HG02588 (cell line): ENCODE data around the gene TOMM5.

Source experiments
- ATAC-seq: cut with Tn5 transposase; IDR thresholded peaks from one replicate; pipeline ENCODE4 v1.9.1; 2021; ENCODE audit warnings: mild to moderate bottlenecking, moderate library complexity; ENCODE audit not compliant: unreplicated experiment

TOMM5 gene

DNA sequence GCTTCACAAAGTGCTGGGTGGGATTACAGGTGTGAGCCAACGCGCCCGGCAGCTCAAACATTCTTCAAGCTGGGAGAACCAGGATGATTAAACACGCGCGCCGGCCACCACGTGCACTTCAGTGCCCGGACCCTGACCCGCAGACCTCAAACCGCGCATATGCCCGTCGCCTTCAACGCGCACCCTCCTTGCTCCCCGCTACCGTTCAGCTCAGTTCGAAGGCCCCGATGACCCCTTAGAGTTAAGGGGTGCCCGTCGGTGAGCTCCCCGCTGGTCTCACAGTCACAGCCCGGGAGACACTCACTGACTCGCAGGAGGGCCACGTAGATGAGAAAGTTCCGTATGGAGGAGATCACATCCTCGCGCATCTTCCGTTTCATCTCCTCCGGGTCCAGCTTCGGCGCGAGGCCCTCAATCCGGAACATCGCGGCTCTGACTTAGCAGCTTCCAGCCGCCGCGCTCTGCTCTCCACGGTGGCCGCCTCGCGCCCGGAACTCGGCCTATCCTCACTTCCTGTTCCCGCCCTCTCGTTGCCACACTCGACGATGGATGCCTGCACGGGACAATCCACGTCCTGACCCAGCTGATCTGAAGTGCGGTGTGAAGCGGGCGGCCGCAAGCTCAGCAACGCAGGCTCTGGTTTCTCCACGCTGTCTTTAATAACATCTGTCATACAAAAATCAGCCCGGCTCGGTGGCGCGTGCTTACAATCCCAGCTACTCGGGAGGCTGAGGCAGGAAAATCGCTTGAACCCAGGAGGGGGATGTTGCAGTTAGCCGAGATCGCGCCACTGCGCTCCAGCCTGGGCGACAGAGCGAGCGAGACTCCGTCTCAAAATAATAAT is at the start of gene TOMM5:
TSS of gene TOMM5 (minus strand) at position 490 of the 844 bp plus-strand sequence. CDS start at position 425, 65 bp downstream.
- peak; percentile 90 for ATAC-seq

DNA sequence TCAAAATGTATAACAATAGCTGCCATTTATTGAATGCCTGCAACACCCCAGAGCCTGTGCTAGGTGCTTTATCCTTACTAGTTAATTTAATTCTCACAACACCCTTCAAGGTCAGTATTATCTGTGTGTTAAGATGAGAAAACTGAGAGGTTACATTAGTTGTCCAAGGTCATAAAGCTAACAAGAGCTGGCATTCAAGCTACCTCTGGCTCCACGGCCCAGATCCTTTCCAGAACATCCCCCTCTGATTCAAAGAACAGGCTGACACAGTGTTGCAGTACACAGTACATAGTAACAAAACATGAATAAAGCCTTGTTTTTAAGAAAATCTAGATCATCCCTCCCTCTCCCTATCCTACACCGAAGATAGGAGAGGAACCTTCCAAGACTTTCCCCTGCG is 48.9 kb upstream of the TOMM5 start:
- no peak for ATAC-seq

DNA sequence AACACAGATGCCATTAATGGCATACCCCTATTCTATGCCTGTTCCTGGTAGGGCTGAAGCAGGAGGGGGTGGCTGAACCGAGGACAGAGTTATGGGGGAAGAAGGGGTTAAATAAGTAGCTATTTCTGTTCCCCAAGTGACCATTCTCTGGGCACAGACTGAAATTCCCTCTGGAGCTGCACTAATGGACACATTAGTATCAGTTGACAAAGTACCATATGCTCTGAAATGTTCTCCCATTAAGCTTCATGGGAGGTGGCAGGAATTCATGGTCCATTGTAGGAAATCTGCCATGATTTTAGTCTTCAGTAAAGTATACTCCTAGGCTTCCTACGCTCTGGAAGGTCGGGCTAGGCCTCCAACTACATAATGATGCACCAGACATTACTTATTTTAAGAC is 47.8 kb upstream of the TOMM5 start:
- ATAC-seq: no peak

DNA sequence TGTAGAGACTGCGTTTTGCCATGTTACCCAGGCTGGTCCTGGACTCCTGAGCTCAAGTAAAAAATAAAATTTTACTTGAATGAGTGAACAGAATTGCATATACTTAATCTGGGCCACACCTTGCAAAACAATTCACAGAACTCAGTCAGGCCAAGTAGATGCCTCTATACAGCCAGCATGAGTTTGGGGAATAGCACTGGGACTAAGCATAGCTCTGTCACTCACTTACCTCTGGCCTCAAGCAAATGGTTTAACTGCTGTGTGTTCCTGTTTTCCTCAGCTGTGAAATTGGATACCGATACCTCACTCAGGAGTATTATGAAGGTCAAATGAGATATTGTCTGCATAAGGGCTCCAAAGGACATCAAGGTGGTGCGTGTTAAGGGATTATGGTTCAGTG is 47.4 kb upstream of the TOMM5 start:
- no peak for ATAC-seq

DNA sequence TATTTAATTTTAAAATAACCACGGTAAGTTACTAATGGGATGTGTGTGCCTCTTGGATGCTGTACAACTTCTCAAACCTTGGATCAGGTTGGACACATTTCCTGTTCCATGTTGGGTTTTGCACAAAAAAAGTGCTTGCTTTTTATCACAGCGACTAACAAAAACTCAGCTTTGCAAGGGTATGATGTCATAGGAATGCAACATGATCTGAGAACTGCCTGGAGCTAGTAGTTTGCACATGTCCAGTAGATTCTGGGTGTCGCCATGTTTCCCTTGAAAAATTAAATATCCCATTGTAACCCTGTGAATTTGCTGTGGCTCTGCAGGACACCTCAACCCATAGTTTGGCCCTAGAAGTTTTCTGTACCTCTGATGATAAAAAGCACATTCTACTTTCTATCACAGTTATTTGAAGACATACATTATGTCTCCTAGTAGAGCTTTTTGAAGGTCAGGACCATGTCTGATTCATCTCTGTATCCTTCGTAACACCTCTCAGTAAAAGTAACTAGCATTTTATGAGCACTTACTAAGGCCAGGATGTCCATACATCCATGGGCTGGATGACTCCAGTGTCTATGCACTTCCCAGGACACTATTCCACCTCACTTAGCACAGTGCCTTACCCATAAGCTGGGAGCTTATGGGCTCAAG is 46.8 kb upstream of the TOMM5 start:
- no peak for ATAC-seq

DNA sequence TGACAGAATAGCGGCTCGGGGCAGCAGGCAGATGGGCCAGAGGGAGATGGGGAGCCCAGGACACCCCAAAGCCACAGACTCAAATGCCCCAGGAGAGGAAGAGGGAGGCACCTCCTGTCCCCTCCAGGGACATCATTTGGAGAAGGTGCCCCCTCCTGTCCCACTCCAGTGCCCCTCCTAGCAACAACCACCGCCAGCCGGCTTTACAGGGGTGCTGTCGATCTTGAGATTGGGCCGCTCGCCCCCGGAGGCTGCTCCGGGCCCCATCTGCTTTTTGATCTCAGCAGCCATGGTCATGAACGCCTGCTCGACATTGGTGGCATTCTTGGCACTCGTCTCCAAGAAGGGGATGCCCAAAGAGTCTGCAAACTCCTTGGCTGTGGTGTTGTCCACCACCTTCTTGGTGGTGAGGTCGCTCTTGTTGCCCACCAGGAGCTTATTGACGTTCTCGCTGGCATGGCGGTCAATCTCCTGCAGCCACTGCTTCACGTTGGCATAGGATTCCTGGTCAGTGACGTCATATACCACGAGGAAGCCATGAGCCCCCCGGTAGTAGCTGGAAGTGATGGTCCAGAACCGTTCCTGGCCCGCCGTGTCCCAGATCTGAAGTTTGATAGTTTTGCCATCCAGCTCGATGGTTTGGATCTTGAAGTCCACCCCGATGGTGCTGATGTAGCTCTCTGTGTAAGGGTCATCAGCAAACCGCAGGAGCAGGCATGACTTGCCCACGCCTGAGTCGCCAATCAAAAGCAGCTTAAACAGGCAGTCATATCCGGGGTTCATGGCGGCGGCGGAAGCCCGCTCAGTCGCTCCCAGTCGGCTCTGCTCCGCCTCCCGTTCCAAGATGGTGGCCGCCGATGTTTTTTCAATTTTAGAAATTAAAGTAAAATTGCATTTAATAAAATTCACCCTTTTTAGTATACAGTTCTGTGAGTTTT is 44.4 kb upstream of the TOMM5 start:
- ATAC-seq: no peak

DNA sequence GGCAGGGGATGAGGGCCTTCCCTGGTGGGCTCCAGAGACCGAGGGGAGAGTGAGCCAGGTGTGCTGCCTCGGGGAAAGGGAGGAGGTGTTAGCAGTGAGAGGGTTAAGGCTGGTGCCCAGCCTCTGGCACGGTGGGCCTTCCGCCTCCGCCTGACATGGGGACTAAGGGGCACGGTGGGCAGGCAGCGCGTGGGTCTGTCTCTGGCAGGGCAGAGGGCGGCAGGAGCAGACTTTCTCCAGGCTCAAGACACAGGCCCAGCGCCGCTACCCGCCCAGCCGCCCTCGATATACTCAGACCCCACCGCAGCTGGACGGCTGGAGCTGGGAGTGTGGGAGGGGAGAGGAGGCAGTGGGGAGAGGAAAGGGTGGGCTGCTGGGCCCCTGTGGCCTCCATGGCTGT is 43.4 kb upstream of the TOMM5 start:
- no peak for ATAC-seq

DNA sequence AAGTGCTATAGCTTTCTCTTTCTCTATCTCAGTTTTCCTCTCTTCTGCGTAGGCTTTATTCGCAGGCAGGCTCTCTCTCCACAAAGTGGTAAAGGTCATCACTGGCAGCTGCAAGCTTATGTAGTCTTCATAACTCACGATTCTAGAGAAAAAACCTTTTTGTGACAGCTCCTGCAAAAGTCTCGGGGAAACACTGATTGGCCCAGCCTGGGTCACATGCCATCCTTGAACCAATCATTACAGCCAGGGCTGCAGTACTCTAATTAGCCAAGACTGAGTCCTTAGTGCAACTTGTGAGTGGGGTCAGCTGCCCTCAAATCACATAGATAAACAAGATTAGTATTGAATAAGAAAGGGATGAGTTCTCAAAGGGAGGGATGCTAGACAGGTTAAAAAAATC is 40.1 kb upstream of the TOMM5 start:
- ATAC-seq: no peak

DNA sequence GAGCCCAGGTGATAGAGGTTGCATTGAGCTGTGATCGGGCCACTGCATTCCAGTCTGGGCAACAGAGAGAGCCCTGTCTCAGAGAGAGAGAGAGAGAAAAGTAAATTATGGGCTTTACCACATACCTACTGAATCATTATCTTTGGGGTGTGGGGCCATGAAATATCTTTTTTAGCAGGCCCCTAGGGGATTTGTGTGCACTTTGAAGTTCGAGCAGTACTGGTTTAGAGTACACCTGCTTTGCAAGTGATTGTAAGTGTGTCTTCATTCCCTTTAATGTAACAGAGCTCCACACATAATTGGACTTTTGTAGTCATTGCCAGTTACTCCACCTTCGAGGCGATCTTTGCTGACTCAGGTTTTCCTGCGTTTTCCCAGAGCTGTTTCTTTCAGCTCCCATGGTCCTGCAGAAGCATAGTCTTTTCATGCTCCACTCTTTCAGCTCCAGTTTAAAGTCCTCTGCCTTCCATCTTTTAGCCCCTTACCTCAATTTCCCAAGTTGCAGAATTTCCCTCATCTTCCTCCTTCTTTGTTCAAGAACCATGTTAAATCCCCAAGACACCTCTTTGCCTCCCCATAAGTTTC is 34.4 kb upstream of the TOMM5 start:
- no peak for ATAC-seq

DNA sequence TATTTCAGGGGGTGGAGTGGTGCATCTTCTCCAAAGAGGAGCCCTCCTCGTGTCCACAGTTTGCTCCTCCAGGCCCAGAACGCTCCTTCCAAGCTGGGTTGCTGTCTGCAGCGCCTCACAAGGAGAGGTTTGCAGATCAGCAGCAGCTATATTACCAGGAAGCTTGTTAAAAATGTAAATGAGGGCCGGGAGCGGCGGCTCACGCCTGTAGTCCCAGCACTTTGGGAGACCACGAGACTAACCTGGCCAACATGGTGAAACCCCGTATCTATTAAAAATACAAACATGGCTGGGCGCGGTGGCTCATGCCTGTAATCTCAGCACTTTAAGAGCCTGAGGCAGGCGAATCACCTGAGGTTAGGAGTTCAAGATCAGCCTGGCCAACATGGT is 33.4 kb upstream of the TOMM5 start:
- no peak for ATAC-seq

DNA sequence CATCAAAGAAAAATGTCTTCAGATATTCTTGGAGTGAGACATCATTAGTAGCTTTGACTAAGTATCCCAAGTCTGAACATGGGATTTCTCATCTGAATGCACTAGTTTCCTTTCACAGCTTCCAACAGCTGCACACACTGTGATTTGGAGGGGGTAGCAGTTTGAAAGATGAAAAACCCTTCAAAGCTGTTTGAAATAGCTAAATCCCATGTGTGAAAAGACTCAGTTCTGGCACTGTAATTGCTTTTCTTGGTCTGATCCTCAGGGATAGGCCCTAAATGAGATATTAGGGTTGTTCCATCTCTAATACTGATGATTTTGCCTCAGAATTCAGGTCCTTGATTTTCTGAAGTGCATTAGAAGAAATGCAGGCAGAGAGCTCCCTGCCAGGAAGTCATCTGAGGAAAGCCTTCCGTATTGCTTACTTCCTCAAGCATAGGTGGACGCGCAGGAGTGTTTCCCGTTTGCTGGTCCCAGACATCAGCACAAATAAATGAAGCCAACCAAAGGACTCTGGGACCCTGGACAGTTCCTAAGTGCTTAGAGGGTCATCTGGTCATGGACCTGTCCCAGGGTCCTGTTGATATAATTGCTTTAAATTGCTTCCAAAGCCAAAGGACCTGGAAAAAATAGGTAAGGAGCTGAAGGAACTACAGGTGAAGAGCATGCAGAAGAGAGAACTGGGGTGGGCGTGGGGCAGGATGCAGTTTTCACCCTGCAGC is 32.8 kb upstream of the TOMM5 start:
- no peak for ATAC-seq

DNA sequence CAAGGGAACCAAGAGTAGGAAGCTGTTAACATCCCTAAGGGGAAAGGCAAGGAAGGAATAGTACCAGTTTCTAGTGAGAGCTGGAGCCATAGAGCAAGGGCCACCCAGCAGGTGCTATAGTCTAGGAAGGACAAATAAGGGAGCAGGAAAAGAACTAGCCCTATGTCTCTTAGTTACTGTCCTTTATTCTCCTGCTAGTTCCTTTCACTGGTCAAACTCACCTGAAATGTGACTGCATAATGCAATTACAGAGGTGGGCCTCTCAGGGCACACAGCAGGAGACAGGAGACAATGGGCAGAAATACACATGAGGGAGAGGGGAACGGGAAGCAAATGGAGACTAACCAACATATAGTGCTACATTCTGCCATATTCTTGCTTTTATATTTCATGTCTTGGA is 31.7 kb upstream of the TOMM5 start:
- ATAC-seq: no peak

DNA sequence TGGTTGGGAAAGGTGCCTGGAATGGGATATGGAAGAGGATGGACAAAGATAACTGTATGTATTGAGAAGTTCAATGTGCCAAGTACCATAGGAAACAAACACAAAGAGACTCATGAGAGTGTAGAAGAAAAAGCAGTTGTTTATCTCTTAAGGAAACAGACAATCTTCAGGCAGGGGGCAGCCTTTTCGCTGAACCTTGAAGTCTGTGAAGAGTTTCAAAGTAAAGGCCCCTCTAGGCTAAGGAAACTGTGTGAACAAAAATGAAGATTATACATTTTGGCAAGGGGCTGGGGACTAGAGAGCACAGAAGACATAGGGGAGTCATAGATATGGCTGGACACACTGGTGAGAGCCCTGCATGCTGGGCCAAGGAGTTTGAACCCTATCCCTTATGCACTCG is 30.9 kb upstream of the TOMM5 start:
- no peak for ATAC-seq

DNA sequence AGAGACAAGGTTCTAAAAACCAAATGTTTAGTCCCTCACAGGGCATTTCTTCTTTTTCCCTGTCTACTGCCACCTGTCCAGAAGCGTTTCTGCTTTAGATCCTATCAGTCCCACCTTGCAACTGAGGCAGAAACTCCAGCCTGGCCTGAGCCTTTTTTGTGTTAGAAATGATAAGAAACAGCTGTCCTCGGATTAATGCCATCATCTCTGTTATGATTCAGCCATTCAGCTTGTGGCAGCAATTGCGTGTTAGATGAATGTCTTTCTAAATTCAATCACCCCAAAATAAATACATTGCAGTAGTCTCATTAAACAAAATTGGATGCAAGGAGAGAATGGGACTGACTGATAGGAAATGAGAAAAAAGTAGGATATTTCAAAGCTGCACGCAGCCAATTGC is 30.1 kb upstream of the TOMM5 start:
- no peak for ATAC-seq

DNA sequence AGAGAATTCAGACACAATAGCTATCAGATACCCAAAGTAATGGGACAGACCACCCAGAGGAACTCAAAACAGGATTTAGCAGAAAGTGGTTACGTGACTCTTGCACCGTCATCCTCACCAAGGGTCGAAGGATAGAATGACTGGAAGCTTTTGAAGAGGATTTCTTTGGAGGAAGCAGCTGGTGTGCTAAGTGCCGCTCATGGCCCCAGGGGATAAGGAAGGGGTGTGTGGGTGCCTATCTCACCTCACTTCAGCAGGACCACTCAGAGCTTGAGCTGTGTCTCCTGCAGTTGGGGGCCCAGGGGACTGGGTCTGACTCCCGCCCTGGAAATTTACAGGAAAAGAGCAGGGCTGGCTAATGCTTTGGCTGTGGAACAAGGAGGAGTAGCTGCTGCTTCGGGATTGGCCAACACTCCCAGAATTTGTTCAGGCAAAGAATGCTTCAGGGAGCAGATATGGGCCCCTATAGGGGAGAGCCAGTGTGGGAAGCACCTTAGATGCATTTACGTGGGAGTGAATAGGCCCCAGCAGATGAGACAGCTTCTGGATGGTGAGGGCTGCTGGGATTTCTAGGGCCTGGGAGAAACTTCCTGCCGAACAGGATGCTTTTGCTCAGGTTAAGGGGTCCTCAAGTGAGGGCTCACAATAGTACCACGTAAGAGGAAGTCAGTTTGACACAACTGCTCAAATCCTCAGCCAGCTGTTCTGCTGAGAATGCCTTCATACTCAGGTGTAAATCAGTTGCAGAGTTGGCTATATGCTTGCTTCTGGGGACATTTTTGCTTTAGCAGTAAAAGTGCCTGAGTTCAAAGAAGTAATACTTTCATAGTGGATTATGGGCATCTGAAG is 29.1 kb upstream of the TOMM5 start:
- no peak for ATAC-seq

DNA sequence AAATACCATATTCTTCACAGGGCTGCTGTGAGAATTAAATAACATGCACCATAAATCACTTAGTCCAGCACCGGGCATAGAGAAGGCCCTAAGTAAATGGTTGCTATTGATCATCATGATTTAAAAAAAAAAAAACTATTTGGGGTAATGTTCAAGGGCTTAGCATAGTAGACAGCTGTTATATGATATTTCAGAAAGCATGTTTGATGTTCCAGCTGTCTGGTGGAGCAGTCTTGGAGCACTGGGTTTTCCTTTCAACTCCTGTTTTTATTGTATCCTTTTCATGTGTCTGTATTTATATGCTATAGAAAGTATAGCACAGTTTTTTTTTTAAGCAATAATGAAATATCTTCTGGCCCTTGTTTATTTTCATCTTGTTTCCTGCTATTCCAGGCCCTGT is 28.0 kb upstream of the TOMM5 start:
- no peak for ATAC-seq

DNA sequence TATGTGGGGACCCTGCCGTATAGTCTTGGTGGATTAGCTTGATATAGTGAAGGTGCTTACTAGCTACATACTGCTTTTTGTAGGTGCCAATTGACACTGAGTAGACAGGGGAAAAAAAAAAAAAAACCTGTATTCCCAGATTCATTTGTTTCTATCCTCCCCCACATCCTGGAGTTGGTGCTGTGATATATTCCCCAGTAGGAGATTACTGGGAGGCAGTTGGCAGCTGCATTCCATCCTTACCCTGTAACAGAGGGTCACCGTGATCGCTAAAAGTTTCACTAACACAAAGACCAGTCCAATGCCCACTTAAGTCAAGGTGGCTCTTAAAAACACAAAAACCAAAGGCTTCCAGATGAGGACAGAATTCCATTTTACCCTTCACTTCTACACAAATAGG is 27.4 kb upstream of the TOMM5 start:
- ATAC-seq: no peak

DNA sequence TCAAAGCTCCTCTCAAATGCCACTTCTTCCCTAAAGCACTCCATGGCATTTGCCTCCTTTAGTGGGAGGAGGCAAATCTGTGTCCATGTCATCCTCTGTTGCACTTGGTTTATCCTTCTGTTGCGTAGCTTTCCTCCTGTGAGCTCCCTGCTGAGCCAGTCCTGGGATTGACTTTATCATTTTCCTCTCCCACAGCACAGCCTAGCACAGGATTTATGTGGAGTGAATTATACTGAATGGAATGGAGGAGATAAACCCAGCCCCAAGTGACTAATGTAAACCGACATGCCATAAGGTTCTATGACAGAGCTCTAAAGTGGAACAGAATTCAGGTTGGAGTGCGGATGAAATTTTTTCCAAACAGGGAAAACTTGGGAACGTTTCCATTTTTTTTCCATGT is 26.4 kb upstream of the TOMM5 start:
- no peak for ATAC-seq

DNA sequence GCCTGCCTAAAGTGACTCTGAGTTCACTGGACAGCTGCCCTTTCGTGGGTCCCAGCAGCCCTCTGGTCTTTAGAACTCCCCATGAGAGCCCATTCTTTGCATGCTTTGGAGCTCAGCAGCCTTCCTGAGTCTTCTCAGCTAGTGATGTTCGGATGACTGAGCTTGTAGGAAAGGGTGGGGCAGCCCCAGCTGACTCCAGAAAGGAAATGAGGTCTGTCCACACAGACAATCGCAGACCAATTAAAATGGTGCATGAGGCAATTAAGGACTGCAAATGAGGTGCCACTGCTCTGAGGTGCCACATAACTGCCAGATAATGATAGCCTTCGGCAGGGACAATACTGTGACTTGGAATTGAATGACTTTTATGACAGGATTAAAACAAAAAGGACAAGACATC is 25.4 kb upstream of the TOMM5 start:
- no peak for ATAC-seq

DNA sequence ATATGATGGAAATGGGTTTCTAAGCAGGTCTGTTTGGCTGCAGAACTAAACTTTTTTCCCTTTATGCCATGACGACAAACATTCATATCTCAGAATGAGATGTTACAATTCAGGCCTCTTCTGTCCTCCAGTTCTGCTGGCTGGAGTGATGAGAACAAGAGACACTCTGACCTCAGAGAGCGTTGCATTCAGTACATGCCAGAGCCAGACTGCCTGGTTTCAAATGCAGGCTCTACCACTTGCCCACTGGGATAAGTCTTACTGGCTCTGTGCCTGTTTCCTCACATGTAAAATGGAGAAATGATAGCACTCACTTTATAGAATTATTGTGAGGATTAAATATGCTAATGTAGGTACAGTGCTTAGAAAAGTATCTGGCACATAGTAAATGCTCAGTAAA is 24.8 kb upstream of the TOMM5 start:
- ATAC-seq: no peak
